GM12892 (cell line): ENCODE data around the gene OR6C2. TPM values are rescaled to one million over a fixed set of nuclear protein-coding genes. Genes with fewer than 3 reads are reported as not detected.
"Not testable (repeated sequence)": the region's sequence is repeated elsewhere in the genome, so short reads cannot be mapped to it uniquely, and the experiment has no call there.

Experiments used
- DNase-seq: peaks from one replicate; pipeline ENCODE4 v3.0.0; 2011; ENCODE audit not compliant: insufficient read length
- FAIRE-seq: peaks from 2 replicates; lab custom pipeline; 2011; peaks lifted over from hg19 to GRCh38; lab: Jason Lieb, UNC
- POLR2A ChIP-seq: IDR thresholded peaks from 2 replicates; pipeline ENCODE4 v1.6.1; 2011; ENCODE audit warnings: low read depth, low read length, control low read depth
- POLR2AphosphoS5 ChIP-seq: IDR thresholded peaks from 2 replicates; pipeline ENCODE4 v1.6.1; 2011; ENCODE audit warnings: low read depth, low read length, control low read depth
- TAF1 ChIP-seq: IDR thresholded peaks from 2 replicates; pipeline ENCODE4 v1.6.1; 2011; ENCODE audit warnings: low read depth, mild to moderate bottlenecking, control low read depth, low read length, borderline replicate concordance
- polyA plus RNA-seq: library from polyadenylated mRNA; unstranded; fragments of >200 nt; gene quantifications from one replicate; pipeline ENCODE4 v1.2.1, GENCODE V29; 2012; ENCODE audit warnings: missing spikeins, inconsistent platforms; ENCODE audit not compliant: missing spikeins

OR6C2 gene
- not detected for polyA plus RNA-seq

GRCh38 chr12:55443776-55444175, at the start of gene OR6C2:
Gene OR6C2, plus strand, starts transcription at chr12:55444076. Its CDS starts 8,138 bp downstream, at chr12:55452214.
- DNase-seq (no peak), FAIRE-seq (no peak)
- TF ChIP-seq POLR2AphosphoS5 (no peak), POLR2A (no peak), TAF1 (no peak)

- no peak for DNase-seq
- no peak for FAIRE-seq
- TF ChIP-seq TAF1 (no peak), POLR2AphosphoS5 (no peak), POLR2A (no peak)
Measured at GRCh38 chr12:55396326-55396725, 47.5 kb upstream of the OR6C2 start.

GRCh38 chr12:55400229-55400628, 43.6 kb upstream of the OR6C2 start, which contains the start of gene OR6C65:
Gene OR6C65, plus strand, starts transcription at chr12:55400529. Its CDS starts 0 bp downstream, at chr12:55400529.
- no peak for TF ChIP-seq POLR2A
- no peak for TF ChIP-seq POLR2AphosphoS5
- TF ChIP-seq TAF1 = no peak
- DNase-seq (no peak), FAIRE-seq (no peak)

GRCh38 chr12:55407866-55408265, 36.0 kb upstream of the OR6C2 start:
- no peak for DNase-seq
- TF ChIP-seq POLR2A = no peak
- TF ChIP-seq POLR2AphosphoS5 = no peak
- TF ChIP-seq TAF1 = no peak
- no peak for FAIRE-seq

GRCh38 chr12:55409133-55409532, 34.7 kb upstream of the OR6C2 start:
- FAIRE-seq, DNase-seq: not testable (repeated sequence)

GRCh38 chr12:55412138-55412537, 31.7 kb upstream of the OR6C2 start:
- not testable (repeated sequence) for FAIRE-seq, DNase-seq

- not testable (repeated sequence) for DNase-seq, FAIRE-seq
Measured at GRCh38 chr12:55413498-55414388, 30.1 kb upstream of the OR6C2 start.

- not testable (repeated sequence) for FAIRE-seq, DNase-seq
Measured at GRCh38 chr12:55414396-55414823, 29.5 kb upstream of the OR6C2 start.

- FAIRE-seq, DNase-seq: not testable (repeated sequence)
Measured at GRCh38 chr12:55414889-55415288, 29.0 kb upstream of the OR6C2 start.

GRCh38 chr12:55416961-55417360, 26.9 kb upstream of the OR6C2 start:
- FAIRE-seq (no peak), DNase-seq (no peak)
- TF ChIP-seq POLR2AphosphoS5 = no peak
- TF ChIP-seq TAF1 = no peak
- TF ChIP-seq POLR2A = no peak

GRCh38 chr12:55420307-55420962, 23.4 kb upstream of the OR6C2 start:
- TF ChIP-seq POLR2A (no peak), TAF1 (no peak), POLR2AphosphoS5 (no peak)
- FAIRE-seq = no peak
- no peak for DNase-seq

- DNase-seq = no peak
- TF ChIP-seq POLR2AphosphoS5 (no peak), TAF1 (no peak), POLR2A (no peak)
- no peak for FAIRE-seq
Measured at GRCh38 chr12:55425954-55426353, 17.9 kb upstream of the OR6C2 start, which contains the start of gene OR6C76. Gene OR6C76, plus strand, starts transcription at chr12:55426254. Its CDS starts 0 bp downstream, at chr12:55426254.
